SK-N-SH (cell line): Measurements from ENCODE around the gene DNAH14.

ENCODE experiments used
- EP300 ChIP-seq, 2 experiments: IDR thresholded peaks; 2 replicates each; pipeline versions ENCODE4 v1.4.0 to v1.6.1; 2012; ENCODE audit warnings: borderline replicate concordance in 1 of 2, low read depth in 1 of 2, low read length in 1 of 2
- GABPA ChIP-seq: IDR thresholded peaks from 2 replicates; pipeline ENCODE4 v1.4.0; 2012; ENCODE audit warnings: low read depth, mild to moderate bottlenecking
- JUND ChIP-seq: IDR thresholded peaks from 2 replicates; pipeline ENCODE4 v1.4.0; 2012
- MEF2A ChIP-seq: IDR thresholded peaks from 2 replicates; pipeline ENCODE4 v1.4.0; 2012; ENCODE audit warnings: low read depth, borderline replicate concordance
- NRF1 ChIP-seq: IDR thresholded peaks from 2 replicates; pipeline ENCODE4 v1.6.1; 2012; ENCODE audit warnings: low read depth, mild to moderate bottlenecking, low read length
- POLR2AphosphoS5 ChIP-seq: IDR thresholded peaks from 2 replicates; pipeline ENCODE4 v1.6.1; 2012; ENCODE audit warnings: low read depth, low read length
- RXRA ChIP-seq: IDR thresholded peaks from 2 replicates; pipeline ENCODE4 v1.4.0; 2012; ENCODE audit warnings: low read depth, mild to moderate bottlenecking, borderline replicate concordance
- TAF1 ChIP-seq: IDR thresholded peaks from 2 replicates; pipeline ENCODE4 v1.6.1; 2012; ENCODE audit warnings: low read depth, mild to moderate bottlenecking, low read length, moderate library complexity, borderline replicate concordance
- YY1 ChIP-seq: IDR thresholded peaks from 2 replicates; pipeline ENCODE4 v1.4.0; 2012; ENCODE audit warnings: low read depth, mild to moderate bottlenecking
- TF ChIP-seq, protein P1 (sequence below): fragments of 200-600 bp; sonication (generic); IDR thresholded peaks from 2 replicates; pipeline ENCODE4 v1.6.1; 2017; ENCODE audit warnings: antibody characterized with exemption, mild to moderate bottlenecking, moderate library complexity
- TF ChIP-seq, protein P2 (sequence below): IDR thresholded peaks from 2 replicates; pipeline ENCODE4; 2012
- TF ChIP-seq, protein P3 (sequence below): IDR thresholded peaks from 2 replicates; pipeline ENCODE4 v1.6.1; 2012; ENCODE audit warnings: mild to moderate bottlenecking, low read depth, low read length, moderate library complexity
- TF ChIP-seq, protein P4 (sequence below): IDR thresholded peaks from 2 replicates; pipeline ENCODE4 v1.4.0; 2012; ENCODE audit warnings: low read depth

DNA sequence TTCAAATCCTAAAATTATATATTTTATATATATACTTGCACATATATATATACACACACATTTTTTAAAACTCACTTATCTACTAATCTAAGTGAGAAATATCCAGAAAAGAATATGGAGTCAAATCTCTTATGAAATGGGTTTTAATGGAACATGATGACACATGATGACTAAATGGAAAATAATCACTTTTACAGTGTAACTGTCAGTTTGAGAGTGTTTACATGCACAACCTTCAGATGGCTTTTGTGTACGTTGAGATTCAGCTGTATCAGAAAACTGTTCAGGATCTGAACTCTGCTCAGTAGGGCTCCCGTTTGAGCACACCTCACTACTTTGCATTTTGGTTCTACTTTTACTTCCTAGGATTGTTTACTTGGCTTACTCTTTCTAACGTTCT is 189.8 kb downstream of the DNAH14 start:
- TF ChIP-seq EP300 (IDR thresholded peaks at IDR 0.05; ENCODE audit: borderline replicate concordance in 1 of 2, low read depth in 1 of 2, low read length in 1 of 2) (no peak), YY1 (no peak), MEF2A (no peak), POLR2AphosphoS5 (no peak), RXRA (no peak), GABPA (no peak), TAF1 (no peak), JUND (no peak), NRF1 (no peak)
- TF ChIP-seq, protein P1, sequence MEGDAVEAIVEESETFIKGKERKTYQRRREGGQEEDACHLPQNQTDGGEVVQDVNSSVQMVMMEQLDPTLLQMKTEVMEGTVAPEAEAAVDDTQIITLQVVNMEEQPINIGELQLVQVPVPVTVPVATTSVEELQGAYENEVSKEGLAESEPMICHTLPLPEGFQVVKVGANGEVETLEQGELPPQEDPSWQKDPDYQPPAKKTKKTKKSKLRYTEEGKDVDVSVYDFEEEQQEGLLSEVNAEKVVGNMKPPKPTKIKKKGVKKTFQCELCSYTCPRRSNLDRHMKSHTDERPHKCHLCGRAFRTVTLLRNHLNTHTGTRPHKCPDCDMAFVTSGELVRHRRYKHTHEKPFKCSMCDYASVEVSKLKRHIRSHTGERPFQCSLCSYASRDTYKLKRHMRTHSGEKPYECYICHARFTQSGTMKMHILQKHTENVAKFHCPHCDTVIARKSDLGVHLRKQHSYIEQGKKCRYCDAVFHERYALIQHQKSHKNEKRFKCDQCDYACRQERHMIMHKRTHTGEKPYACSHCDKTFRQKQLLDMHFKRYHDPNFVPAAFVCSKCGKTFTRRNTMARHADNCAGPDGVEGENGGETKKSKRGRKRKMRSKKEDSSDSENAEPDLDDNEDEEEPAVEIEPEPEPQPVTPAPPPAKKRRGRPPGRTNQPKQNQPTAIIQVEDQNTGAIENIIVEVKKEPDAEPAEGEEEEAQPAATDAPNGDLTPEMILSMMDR: no peak
- TF ChIP-seq, protein P2, sequence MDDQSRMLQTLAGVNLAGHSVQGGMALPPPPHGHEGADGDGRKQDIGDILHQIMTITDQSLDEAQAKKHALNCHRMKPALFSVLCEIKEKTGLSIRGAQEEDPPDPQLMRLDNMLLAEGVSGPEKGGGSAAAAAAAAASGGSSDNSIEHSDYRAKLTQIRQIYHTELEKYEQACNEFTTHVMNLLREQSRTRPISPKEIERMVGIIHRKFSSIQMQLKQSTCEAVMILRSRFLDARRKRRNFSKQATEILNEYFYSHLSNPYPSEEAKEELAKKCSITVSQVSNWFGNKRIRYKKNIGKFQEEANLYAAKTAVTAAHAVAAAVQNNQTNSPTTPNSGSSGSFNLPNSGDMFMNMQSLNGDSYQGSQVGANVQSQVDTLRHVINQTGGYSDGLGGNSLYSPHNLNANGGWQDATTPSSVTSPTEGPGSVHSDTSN: no peak
- TF ChIP-seq, protein P3, sequence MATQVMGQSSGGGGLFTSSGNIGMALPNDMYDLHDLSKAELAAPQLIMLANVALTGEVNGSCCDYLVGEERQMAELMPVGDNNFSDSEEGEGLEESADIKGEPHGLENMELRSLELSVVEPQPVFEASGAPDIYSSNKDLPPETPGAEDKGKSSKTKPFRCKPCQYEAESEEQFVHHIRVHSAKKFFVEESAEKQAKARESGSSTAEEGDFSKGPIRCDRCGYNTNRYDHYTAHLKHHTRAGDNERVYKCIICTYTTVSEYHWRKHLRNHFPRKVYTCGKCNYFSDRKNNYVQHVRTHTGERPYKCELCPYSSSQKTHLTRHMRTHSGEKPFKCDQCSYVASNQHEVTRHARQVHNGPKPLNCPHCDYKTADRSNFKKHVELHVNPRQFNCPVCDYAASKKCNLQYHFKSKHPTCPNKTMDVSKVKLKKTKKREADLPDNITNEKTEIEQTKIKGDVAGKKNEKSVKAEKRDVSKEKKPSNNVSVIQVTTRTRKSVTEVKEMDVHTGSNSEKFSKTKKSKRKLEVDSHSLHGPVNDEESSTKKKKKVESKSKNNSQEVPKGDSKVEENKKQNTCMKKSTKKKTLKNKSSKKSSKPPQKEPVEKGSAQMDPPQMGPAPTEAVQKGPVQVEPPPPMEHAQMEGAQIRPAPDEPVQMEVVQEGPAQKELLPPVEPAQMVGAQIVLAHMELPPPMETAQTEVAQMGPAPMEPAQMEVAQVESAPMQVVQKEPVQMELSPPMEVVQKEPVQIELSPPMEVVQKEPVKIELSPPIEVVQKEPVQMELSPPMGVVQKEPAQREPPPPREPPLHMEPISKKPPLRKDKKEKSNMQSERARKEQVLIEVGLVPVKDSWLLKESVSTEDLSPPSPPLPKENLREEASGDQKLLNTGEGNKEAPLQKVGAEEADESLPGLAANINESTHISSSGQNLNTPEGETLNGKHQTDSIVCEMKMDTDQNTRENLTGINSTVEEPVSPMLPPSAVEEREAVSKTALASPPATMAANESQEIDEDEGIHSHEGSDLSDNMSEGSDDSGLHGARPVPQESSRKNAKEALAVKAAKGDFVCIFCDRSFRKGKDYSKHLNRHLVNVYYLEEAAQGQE: no peak
- TF ChIP-seq, protein P4, sequence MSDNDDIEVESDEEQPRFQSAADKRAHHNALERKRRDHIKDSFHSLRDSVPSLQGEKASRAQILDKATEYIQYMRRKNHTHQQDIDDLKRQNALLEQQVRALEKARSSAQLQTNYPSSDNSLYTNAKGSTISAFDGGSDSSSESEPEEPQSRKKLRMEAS: no peak
